ENCODE data around the gene OPHN1. TPM values are rescaled to one million over a fixed set of nuclear protein-coding genes. Genes with fewer than 3 reads are reported as not detected.

OPHN1 gene
- total RNA-seq, 1 donor from 2014 or later: 5.6 TPM

DNA sequence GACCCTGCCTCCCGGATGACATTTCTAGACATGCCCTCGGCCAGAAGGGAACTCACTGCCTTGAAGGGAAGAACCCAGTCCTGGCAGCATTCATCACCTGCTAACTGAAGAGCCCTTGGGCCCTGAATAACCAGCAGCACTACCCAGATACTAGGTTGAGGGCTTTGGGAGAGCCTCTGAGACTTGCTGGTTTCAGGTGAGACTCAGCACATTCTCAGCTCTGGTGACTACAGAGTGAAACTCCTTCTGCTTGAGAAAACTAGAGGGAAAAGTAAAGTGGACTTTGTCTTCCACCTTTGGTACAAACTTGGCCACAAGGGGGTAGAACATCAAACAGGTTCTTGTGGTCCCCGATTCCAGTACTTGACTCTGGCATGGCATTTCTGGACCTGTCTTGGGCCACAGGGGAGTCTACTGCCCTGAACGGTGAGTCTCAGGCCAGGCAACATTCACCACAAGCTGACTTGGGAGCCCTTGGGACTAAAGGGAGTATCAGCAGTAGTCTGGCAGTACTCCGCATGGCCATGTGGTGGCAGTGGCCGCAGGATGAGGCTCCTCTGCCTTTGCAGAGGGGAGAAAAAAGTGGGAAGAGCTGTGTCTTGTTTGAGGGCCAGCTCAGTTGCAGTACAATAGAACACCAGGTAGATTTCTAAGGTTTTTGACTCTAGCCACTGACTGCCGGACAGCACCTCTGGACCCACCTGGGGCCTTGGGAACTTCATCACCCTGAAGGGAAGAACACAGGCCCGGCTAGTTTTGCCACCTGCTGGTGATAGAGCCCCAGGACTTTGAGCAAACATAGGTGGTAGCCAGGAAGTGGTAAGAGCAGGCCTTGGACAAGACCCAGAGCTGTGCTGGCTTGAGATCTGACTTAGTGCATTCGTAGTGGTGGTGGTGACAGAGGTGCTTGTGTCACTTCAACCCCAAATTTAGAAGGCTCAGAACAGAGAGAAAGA lies 414.8 kb downstream of the OPHN1 start:
- TF ChIP-seq, protein P1, sequence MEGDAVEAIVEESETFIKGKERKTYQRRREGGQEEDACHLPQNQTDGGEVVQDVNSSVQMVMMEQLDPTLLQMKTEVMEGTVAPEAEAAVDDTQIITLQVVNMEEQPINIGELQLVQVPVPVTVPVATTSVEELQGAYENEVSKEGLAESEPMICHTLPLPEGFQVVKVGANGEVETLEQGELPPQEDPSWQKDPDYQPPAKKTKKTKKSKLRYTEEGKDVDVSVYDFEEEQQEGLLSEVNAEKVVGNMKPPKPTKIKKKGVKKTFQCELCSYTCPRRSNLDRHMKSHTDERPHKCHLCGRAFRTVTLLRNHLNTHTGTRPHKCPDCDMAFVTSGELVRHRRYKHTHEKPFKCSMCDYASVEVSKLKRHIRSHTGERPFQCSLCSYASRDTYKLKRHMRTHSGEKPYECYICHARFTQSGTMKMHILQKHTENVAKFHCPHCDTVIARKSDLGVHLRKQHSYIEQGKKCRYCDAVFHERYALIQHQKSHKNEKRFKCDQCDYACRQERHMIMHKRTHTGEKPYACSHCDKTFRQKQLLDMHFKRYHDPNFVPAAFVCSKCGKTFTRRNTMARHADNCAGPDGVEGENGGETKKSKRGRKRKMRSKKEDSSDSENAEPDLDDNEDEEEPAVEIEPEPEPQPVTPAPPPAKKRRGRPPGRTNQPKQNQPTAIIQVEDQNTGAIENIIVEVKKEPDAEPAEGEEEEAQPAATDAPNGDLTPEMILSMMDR (IDR thresholded peaks at IDR 0.05): peak in 2 of 3 experiments; percentile 8 to 20
- H3K36me3 ChIP-seq: no peaks in the 10 kb centered on the region

DNA sequence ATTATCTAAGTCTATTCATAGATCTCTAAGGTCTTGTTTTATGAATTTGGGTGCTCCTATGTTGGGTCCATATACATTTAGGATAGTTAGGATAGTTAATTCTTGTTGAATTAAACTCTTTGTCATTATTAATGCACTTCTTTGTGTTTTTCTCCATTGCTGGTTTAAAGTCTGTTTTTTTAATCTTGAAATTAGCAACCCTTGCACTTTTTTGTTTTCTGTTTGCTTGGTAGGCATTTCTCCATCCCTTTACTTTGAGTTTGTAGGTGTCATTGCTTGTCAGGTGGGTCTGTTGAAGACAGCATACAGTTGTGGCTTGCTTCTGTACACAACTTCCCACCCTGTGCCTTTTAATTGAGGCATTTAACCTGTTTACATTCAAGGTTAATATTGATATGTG lies 434.8 kb downstream of the OPHN1 start:
- TF ChIP-seq, protein P1 (IDR thresholded peaks at IDR 0.05): no peak
- H3K4me1 ChIP-seq: no peaks in the 10 kb centered on the region
- H3K9me3 ChIP-seq: peaks cover 22 to 50% of the 10 kb centered on the region in 2 donors
- no peak overlapping the region for H3K4me3 ChIP-seq
- intact Hi-C loops (cut with DNase I): no loop called here
- H3K36me3 ChIP-seq: no peaks in the 10 kb centered on the region
- no peaks in the 10 kb centered on the region for H3K27me3 ChIP-seq
- H3K27ac ChIP-seq: no peak overlapping the region
- DNase-seq (ENCODE audit: low spot score in 2 of 2): no peak

More for the DNA sequence above, 414.8 kb downstream of the OPHN1 start:
- Histone ChIP-seq H3K9me3 (peaks cover 0 to 3% of the 10 kb centered on the region in 2 donors), H3K4me1 (no peaks in the 10 kb centered on the region), H3K4me3 (no peak overlapping the region), H3K27me3 (no peaks in the 10 kb centered on the region), H3K27ac (no peak overlapping the region)
- intact Hi-C loops (cut with DNase I): no loop called here
- DNase-seq (ENCODE audit: low spot score in 2 of 2): no peak

Other genes with a start within 250 kb of the OPHN1 start
- gene YIPF6, start 65.6 kb upstream of the OPHN1 start, total RNA-seq: 14.4 TPM
- 16.0 TPM for gene STARD8, start 214.2 kb upstream of the OPHN1 start, total RNA-seq